Measurements from ENCODE around the gene SEPSECS. TPM values are rescaled to one million over a fixed set of nuclear protein-coding genes. Genes with fewer than 3 reads are reported as not detected.

The SEPSECS gene
- total RNA-seq, 1 donor from 2014 or later = 11.7 TPM

GRCh38 chr4:25100710-25101109 is 59.5 kb downstream of the SEPSECS start:
- Mint-ChIP-seq H3K27me3 (ENCODE audit: unreplicated experiment) (peaks cover 2% of the 10 kb centered on the region), H3K9me3 (ENCODE audit: unreplicated experiment) (peaks cover 7% of the 10 kb centered on the region), H3K27ac (ENCODE audit: unreplicated experiment) (no peak overlapping the region), H3K36me3 (ENCODE audit: unreplicated experiment) (peaks cover 5% of the 10 kb centered on the region), H3K4me3 (ENCODE audit: unreplicated experiment) (no peak overlapping the region), H3K4me1 (ENCODE audit: low read depth, unreplicated experiment) (peaks cover 30% of the 10 kb centered on the region)
- TF ChIP-seq CTCF (IDR thresholded peaks at IDR 0.05; ENCODE audit: partially characterized antibody, unreplicated experiment) = no peak
- no peak for DNase-seq

- TF ChIP-seq CTCF (IDR thresholded peaks at IDR 0.05; ENCODE audit: partially characterized antibody, unreplicated experiment) = no peak
- no peak for DNase-seq
- peaks cover 7% of the 10 kb centered on the region for H3K9me3 Mint-ChIP-seq (ENCODE audit: unreplicated experiment)
- H3K4me1 Mint-ChIP-seq (ENCODE audit: low read depth, unreplicated experiment) = peaks cover 30% of the 10 kb centered on the region
- peaks cover 2% of the 10 kb centered on the region for H3K27me3 Mint-ChIP-seq (ENCODE audit: unreplicated experiment)
- H3K27ac Mint-ChIP-seq (ENCODE audit: unreplicated experiment) = no peak overlapping the region
- H3K36me3 Mint-ChIP-seq (ENCODE audit: unreplicated experiment) = peaks cover 5% of the 10 kb centered on the region
- H3K4me3 Mint-ChIP-seq (ENCODE audit: unreplicated experiment) = no peak overlapping the region
Measured at GRCh38 chr4:25100021-25100555, 60.2 kb downstream of the SEPSECS start.

GRCh38 chr4:25098964-25099891 is 61.0 kb downstream of the SEPSECS start:
- Mint-ChIP-seq H3K4me3 (ENCODE audit: unreplicated experiment) (no peak overlapping the region), H3K27me3 (ENCODE audit: unreplicated experiment) (peaks cover 2% of the 10 kb centered on the region), H3K27ac (ENCODE audit: unreplicated experiment) (no peak overlapping the region), H3K36me3 (ENCODE audit: unreplicated experiment) (peaks cover 8% of the 10 kb centered on the region), H3K9me3 (ENCODE audit: unreplicated experiment) (peaks cover 7% of the 10 kb centered on the region), H3K4me1 (ENCODE audit: low read depth, unreplicated experiment) (peaks cover 24% of the 10 kb centered on the region)
- no peak for DNase-seq
- no peak for TF ChIP-seq CTCF (IDR thresholded peaks at IDR 0.05; ENCODE audit: partially characterized antibody, unreplicated experiment)

- no peak for TF ChIP-seq CTCF (IDR thresholded peaks at IDR 0.05; ENCODE audit: partially characterized antibody, unreplicated experiment)
- Mint-ChIP-seq H3K36me3 (ENCODE audit: unreplicated experiment) (peaks cover 19% of the 10 kb centered on the region), H3K9me3 (ENCODE audit: unreplicated experiment) (peaks cover 17% of the 10 kb centered on the region), H3K4me3 (ENCODE audit: unreplicated experiment) (no peak overlapping the region), H3K4me1 (ENCODE audit: low read depth, unreplicated experiment) (peaks cover 23% of the 10 kb centered on the region), H3K27me3 (ENCODE audit: unreplicated experiment) (peaks cover 3% of the 10 kb centered on the region), H3K27ac (ENCODE audit: unreplicated experiment) (no peak overlapping the region)
- no peak for DNase-seq
Measured at GRCh38 chr4:25096981-25097443, 63.2 kb downstream of the SEPSECS start.

All from glutamatergic neuron (in vitro differentiated cells).